HL-60 (cell line): Measurements from ENCODE around the gene NETO1.

Experiments
- DNase-seq, 2 experiments: peaks; one replicate each; pipeline ENCODE4 v3.0.0-alpha.2; 2010 to 2020; ENCODE audit warnings: low read depth in 1 of 2, low spot score in 1 of 2
- H3K27ac ChIP-seq: fragments of 250-450 bp; sonication (Bioruptor Pico); replicated peaks from 2 replicates; pipeline ENCODE4 v1.5.1; 2020; ENCODE audit warnings: mild to moderate bottlenecking, moderate library complexity
- H3K27me3 ChIP-seq: fragments of 250-450 bp; sonication (Bioruptor Pico); 2 replicates; pipeline ENCODE4 v1.5.1; 2021; ENCODE audit warnings: mild to moderate bottlenecking, moderate library complexity; ENCODE audit not compliant: insufficient read depth, poor library complexity, severe bottlenecking
- H3K4me3 ChIP-seq: replicated peaks from 2 replicates; pipeline ENCODE4 v1.5.1; 2011; ENCODE audit warnings: mild to moderate bottlenecking, control low read depth, low read length; ENCODE audit not compliant: insufficient read depth
- GABPA ChIP-seq: IDR thresholded peaks from 2 replicates; pipeline ENCODE4 v1.6.1; 2012; ENCODE audit warnings: low read depth
- POLR2AphosphoS5 ChIP-seq: IDR thresholded peaks from 2 replicates; pipeline ENCODE4 v1.6.1; 2012; ENCODE audit warnings: low read depth
- REST ChIP-seq: IDR thresholded peaks from 2 replicates; pipeline ENCODE4 v1.6.1; 2012; ENCODE audit warnings: low read depth; ENCODE audit not compliant: insufficient replicate concordance
- SPI1 ChIP-seq: IDR thresholded peaks from 2 replicates; pipeline ENCODE4 v1.6.1; 2012; ENCODE audit warnings: low read depth, mild to moderate bottlenecking, borderline replicate concordance
- TF ChIP-seq, protein P1 (sequence below): IDR thresholded peaks from one replicate; pipeline ENCODE4 v1.5.1; 2011; ENCODE audit warnings: low read length, control low read depth, inconsistent platforms; ENCODE audit not compliant: insufficient read depth

NETO1 gene

DNA sequence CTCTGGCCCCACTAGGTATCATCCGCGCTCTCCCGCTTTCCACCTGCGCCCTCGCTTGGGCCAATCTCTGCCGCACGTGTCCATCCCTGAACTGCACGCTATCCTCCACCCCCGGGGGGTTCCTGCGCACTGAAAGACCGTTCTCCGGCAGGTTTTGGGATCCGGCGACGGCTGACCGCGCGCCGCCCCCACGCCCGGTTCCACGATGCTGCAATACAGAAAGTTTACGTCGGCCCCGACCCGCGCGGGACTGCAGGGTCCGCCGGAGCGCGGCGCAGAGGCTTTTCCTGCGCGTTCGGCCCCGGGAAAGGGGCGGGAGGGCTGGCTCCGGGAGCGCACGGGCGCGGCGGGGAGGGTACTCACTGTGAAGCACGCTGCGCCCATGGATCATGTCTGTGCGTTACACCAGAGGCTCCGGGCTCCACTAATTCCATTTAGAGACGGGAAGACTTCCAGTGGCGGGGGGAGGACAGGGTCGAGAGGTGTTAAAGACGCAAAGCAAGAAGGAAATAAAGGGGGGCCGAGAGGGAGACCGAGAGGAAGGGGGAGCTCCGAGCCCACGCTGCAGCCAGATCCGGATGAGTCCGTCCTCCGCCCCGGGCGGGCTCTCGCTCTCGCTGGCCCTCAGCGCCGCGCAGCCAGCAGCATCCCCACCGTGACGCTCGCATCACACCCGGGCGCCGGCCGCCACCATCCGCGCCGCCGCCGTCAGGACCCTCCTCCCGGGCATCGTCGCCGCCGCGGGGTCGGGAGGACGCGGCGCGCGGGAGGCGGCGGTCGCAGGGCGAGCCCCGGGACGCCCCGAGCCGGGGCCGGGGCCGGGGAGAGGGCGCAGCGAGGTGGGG lies 664 bp downstream of the NETO1 start:
- H3K27ac ChIP-seq: no peak overlapping the region
- no peak overlapping the region for H3K4me3 ChIP-seq
- no peak for DNase-seq
- TF ChIP-seq SPI1 (no peak), GABPA (no peak), REST (no peak), POLR2AphosphoS5 (no peak)
- TF ChIP-seq, protein P1, sequence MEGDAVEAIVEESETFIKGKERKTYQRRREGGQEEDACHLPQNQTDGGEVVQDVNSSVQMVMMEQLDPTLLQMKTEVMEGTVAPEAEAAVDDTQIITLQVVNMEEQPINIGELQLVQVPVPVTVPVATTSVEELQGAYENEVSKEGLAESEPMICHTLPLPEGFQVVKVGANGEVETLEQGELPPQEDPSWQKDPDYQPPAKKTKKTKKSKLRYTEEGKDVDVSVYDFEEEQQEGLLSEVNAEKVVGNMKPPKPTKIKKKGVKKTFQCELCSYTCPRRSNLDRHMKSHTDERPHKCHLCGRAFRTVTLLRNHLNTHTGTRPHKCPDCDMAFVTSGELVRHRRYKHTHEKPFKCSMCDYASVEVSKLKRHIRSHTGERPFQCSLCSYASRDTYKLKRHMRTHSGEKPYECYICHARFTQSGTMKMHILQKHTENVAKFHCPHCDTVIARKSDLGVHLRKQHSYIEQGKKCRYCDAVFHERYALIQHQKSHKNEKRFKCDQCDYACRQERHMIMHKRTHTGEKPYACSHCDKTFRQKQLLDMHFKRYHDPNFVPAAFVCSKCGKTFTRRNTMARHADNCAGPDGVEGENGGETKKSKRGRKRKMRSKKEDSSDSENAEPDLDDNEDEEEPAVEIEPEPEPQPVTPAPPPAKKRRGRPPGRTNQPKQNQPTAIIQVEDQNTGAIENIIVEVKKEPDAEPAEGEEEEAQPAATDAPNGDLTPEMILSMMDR: no peak
- peaks cover 38% of the 10 kb centered on the region for H3K27me3 ChIP-seq

GRCh38 chr18:72866442-72866900 lies 1.3 kb downstream of the NETO1 start:
- H3K27me3 ChIP-seq: peaks cover 38% of the 10 kb centered on the region
- TF ChIP-seq SPI1 (no peak), GABPA (no peak), POLR2AphosphoS5 (no peak), REST (no peak)
- TF ChIP-seq, protein P1: no peak
- DNase-seq: no peak
- no peak overlapping the region for H3K4me3 ChIP-seq
- H3K27ac ChIP-seq: no peak overlapping the region

GRCh38 chr18:72863754-72864153 lies 4.0 kb downstream of the NETO1 start:
- TF ChIP-seq GABPA (no peak), SPI1 (no peak), REST (no peak), POLR2AphosphoS5 (no peak)
- TF ChIP-seq, protein P1: no peak
- Histone ChIP-seq H3K27ac (no peak overlapping the region), H3K4me3 (no peak overlapping the region), H3K27me3 (peaks cover 25% of the 10 kb centered on the region)
- no peak for DNase-seq
